Measurements from ENCODE around the gene DCC.

Gene DCC

DNA sequence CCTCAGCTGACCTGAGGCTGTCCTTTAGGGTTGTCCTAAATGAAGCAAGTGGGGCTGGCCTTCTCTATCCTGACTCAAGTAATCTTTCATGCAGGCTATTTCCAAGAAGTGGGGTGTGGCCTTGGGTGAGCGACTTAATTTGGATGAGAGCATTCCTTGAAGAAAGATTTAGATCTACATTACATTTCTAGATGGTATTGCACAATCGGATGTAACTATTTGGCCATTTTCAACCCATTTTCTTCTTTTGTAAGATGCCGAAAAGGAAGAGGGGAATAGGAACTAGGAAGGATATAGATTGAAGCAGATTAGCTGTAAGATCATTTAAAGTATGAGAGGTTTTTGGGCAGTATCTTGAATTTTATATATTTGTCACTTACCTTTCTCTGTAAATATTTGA is 1138.2 kb downstream of the DCC start:
- TF ChIP-seq, protein P1, sequence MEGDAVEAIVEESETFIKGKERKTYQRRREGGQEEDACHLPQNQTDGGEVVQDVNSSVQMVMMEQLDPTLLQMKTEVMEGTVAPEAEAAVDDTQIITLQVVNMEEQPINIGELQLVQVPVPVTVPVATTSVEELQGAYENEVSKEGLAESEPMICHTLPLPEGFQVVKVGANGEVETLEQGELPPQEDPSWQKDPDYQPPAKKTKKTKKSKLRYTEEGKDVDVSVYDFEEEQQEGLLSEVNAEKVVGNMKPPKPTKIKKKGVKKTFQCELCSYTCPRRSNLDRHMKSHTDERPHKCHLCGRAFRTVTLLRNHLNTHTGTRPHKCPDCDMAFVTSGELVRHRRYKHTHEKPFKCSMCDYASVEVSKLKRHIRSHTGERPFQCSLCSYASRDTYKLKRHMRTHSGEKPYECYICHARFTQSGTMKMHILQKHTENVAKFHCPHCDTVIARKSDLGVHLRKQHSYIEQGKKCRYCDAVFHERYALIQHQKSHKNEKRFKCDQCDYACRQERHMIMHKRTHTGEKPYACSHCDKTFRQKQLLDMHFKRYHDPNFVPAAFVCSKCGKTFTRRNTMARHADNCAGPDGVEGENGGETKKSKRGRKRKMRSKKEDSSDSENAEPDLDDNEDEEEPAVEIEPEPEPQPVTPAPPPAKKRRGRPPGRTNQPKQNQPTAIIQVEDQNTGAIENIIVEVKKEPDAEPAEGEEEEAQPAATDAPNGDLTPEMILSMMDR (IDR thresholded peaks at IDR 0.05; ENCODE audit: control insufficient read depth, insufficient read depth, low read depth, low read length, missing control alignments) = no peak
- no peak overlapping the region for H3K4me3 ChIP-seq (ENCODE audit: control insufficient read depth, low read depth, low read length)
- no peak for DNase-seq (ENCODE audit: low read depth)

DNA sequence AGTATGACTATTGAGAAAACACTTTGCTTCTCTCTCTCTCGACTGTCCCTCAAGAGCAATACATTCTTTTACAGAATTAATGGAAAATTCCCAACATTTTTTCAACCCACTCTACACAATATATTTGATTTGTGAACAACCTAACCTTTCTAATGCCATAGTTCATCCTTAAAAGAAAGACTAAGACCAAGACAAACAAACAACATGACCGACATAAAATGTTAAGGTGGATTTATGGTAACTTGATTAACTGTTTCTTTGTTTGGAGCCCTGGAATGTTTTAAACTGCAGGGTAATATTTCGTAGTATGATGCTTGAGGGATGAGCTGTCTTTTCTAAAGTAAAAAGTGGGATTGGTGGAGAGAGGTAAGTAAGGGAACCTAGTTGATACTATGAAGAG is 1146.3 kb downstream of the DCC start:
- no peak for DNase-seq (ENCODE audit: low read depth)
- TF ChIP-seq, protein P1 (IDR thresholded peaks at IDR 0.05; ENCODE audit: control insufficient read depth, insufficient read depth, low read depth, low read length, missing control alignments) = no peak
- H3K4me3 ChIP-seq (ENCODE audit: control insufficient read depth, low read depth, low read length) = no peak overlapping the region

DNA sequence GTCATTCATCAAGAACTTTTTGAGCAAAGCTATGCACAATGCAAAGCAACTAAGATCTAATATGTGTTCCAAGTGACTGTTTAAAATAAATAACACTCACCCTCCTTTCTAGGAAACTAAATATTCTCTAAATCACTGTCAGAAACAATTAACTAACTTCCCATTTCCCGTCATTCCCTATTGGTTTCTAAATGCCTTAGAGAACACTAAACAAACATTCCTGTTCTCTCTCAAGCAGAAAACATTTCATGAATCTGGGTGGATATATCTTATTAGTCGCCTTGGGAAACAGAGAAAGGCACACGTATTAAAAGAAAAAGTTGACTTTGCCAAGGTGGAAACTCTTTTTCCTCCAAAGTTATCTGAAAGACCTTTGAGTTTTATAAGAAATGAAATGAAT is 1149.3 kb downstream of the DCC start:
- no peak for DNase-seq (ENCODE audit: low read depth)

DNA sequence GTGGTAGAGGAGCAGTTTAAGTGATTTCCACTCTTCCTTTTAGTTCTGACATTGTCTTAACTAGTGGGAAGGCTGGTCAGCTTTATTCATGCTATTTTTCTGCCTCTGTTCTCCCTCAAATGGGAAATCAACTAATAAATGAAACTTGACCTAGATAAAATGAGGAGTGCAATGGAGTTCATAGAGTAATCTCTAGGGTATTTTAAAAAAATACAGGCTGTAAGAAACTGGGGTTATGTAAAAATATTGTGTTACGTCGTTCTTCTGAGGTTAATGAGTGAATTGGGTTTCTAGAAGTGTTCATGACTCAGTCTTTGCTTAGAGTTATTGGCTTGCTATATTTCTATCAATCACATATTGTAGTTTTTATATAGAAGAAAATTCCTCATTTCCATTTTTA is 1150.0 kb downstream of the DCC start:
- TF ChIP-seq, protein P1 (IDR thresholded peaks at IDR 0.05; ENCODE audit: control insufficient read depth, insufficient read depth, low read depth, low read length, missing control alignments) = no peak
- no peak overlapping the region for H3K4me3 ChIP-seq (ENCODE audit: control insufficient read depth, low read depth, low read length)
- DNase-seq (ENCODE audit: low read depth) = no peak

More for the DNA sequence above, 1149.3 kb downstream of the DCC start:
- TF ChIP-seq, protein P1 (IDR thresholded peaks at IDR 0.05; ENCODE audit: control insufficient read depth, insufficient read depth, low read depth, low read length, missing control alignments) = no peak
- H3K4me3 ChIP-seq (ENCODE audit: control insufficient read depth, low read depth, low read length) = no peak overlapping the region

DNA sequence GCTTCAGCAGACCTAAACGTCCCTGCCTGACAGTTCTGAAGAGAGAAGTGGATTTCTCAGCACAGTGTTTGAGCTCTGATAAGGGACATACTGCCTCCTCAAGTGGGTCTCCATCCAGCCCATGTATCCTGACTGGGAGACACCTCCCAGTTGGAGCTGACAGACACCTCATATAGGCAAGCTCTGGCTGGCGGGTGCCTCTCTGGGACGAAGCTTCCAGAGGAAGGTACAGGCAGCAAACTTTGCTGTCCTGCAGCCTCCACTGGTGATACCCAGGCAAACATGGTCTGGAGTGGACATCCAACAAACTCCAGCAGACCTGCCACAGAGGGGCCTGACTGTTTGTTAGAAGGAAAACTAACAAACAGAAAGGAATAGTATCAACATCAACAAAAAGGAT is 1156.0 kb downstream of the DCC start:
- no peak overlapping the region for H3K4me3 ChIP-seq (ENCODE audit: control insufficient read depth, low read depth, low read length)
- TF ChIP-seq, protein P1 (IDR thresholded peaks at IDR 0.05; ENCODE audit: control insufficient read depth, insufficient read depth, low read depth, low read length, missing control alignments) = no peak
- DNase-seq (ENCODE audit: low read depth) = no peak

DNA sequence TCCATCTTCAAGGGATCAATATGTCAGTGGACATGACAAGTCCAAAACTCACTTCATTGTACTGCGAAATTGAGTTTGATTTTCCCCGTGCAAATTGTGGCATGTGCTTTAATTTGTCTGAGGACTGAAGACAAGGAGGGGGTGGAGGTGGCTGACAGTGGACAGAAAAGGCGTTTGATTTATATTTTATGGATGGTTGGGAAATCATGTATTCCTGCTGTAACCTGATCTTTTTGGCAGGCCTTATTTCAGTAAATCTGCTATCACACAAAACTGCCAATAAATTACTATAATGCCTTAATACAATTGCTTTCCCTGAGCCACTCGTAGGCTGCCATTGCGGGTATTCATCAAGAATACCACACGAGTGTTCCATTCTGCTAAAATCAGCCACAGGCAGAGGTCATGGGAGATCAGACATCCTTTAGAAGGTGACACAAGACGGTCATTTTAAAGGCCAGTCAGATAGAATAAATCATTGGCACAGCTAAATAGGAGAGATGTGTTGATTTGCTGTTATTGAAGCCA is 1164.0 kb downstream of the DCC start:
- DNase-seq (ENCODE audit: low read depth) = no peak
- H3K4me3 ChIP-seq (ENCODE audit: control insufficient read depth, low read depth, low read length) = no peak overlapping the region
- TF ChIP-seq, protein P1 (IDR thresholded peaks at IDR 0.05; ENCODE audit: control insufficient read depth, insufficient read depth, low read depth, low read length, missing control alignments) = no peak

DNA sequence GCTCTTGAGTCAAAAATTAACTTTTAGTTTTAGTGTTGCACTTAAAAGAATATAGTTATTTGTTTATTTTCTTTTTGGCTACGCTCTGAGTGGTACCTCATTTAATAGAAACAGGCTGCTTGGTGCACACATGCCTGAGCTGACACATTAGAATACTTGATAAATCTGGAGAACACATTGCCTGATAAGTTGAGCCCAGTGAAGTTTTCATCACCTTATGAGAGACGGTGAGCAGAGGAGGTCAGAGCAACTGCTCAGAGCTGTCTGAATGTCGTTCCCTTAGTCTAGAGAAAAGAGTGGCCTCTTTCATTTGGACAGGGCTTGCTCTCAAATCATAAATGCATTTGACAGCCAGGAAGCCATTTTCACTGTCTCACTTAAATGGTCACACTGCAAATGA is 1168.5 kb downstream of the DCC start:
- H3K4me3 ChIP-seq (ENCODE audit: control insufficient read depth, low read depth, low read length) = no peak overlapping the region
- TF ChIP-seq, protein P1 (IDR thresholded peaks at IDR 0.05; ENCODE audit: control insufficient read depth, insufficient read depth, low read depth, low read length, missing control alignments) = no peak
- DNase-seq (ENCODE audit: low read depth) = no peak
